ENCODE measurements around the gene SYNPO2. TPM values are rescaled to one million over a fixed set of nuclear protein-coding genes. Genes with fewer than 3 reads are reported as not detected.

SYNPO2 gene
- total RNA-seq, 1 experiment from 2014 or later = 0.87 TPM

DNA sequence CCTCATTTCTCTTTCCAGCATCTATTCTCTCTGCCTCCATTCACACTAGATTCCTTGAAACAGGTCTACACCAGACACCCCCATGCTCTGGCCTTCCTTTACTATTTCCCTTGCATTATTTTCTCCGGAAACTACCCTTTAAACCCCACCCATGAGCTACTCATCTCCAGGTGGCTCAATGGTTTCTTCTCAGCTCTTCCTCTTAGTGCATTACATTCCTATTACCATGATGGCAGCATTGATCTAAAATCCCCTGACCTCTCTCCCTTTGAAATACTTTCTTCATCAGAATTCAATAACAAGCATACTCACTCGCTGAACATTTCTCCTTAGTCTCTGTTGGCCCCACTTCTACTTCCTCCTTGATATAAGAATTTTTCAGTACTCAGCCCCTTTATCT is 94.6 kb downstream of the SYNPO2 start:
- Histone ChIP-seq H3K36me3 (ENCODE audit: low read depth) (no peaks in the 10 kb centered on the region), H3K79me2 (ENCODE audit: low read depth) (no peaks in the 10 kb centered on the region), H4K20me1 (ENCODE audit: insufficient read depth) (no peaks in the 10 kb centered on the region), H3F3A (ENCODE audit: insufficient read depth, low read depth) (no peaks in the 10 kb centered on the region), H3K27ac (no peak overlapping the region), H2AFZ (no peak overlapping the region), H3K9me3 (ENCODE audit: insufficient read depth, low read depth) (no peaks in the 10 kb centered on the region), H3K4me2 (no peak overlapping the region), H3K9me2 (ENCODE audit: insufficient read depth) (no peaks in the 10 kb centered on the region), H3K4me3 (no peak overlapping the region), H3K27me3 (ENCODE audit: insufficient read depth, low read depth) (no peaks in the 10 kb centered on the region), H3K4me1 (replicated peaks; ENCODE audit: insufficient read depth) (no peaks in the 10 kb centered on the region)
- intact Hi-C loops (cut with micrococcal nuclease; ENCODE audit: unreplicated experiment) = loop anchor here (2.0 to 5.0 kb wide), 3 partner anchors 304 to 1069 kb away; no protein-coding TSS in a partner anchor
- POLR2A ChIA-PET (ENCODE audit: unreplicated experiment) = interaction anchor here (0.6 kb wide), 1 partner anchor 644 kb away, joined by 3 read pairs; no protein-coding TSS in a partner anchor
- CTCF ChIA-PET = no interaction called here
- no TSS peak for BruUV-seq (replicated peaks)
- DNase-seq = no peak
- TF ChIP-seq EZH2 (IDR thresholded peaks at IDR 0.05; ENCODE audit: low read depth) = no peak
- TF ChIP-seq, protein P1, sequence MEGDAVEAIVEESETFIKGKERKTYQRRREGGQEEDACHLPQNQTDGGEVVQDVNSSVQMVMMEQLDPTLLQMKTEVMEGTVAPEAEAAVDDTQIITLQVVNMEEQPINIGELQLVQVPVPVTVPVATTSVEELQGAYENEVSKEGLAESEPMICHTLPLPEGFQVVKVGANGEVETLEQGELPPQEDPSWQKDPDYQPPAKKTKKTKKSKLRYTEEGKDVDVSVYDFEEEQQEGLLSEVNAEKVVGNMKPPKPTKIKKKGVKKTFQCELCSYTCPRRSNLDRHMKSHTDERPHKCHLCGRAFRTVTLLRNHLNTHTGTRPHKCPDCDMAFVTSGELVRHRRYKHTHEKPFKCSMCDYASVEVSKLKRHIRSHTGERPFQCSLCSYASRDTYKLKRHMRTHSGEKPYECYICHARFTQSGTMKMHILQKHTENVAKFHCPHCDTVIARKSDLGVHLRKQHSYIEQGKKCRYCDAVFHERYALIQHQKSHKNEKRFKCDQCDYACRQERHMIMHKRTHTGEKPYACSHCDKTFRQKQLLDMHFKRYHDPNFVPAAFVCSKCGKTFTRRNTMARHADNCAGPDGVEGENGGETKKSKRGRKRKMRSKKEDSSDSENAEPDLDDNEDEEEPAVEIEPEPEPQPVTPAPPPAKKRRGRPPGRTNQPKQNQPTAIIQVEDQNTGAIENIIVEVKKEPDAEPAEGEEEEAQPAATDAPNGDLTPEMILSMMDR (conservative IDR thresholded peaks at IDR 0.05) = no peak

DNA sequence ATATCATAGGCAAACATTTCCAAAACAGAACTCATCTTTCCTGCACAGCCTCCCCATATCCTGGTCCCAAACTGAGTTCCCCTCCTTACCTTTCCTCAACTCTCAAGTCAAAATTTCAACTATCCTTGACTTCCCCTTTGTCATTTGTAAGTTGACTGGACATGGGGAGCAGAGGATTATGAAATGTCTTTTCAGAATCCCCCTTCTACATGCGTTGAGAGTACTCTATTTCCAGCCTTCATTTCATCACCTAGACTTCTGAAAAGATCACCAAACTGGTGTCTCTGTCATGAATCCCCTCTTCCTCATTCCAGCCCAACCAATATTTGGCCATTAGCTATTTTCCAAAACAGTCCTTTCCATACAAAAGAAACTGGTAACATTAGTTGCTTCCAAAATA is 95.2 kb downstream of the SYNPO2 start:
- CTCF ChIA-PET = no interaction called here
- TF ChIP-seq, protein P1 (conservative IDR thresholded peaks at IDR 0.05) = no peak
- no peak for TF ChIP-seq EZH2 (IDR thresholded peaks at IDR 0.05; ENCODE audit: low read depth)
- BruUV-seq (replicated peaks) = no TSS peak
- no peaks in the 10 kb centered on the region for H3F3A ChIP-seq (ENCODE audit: insufficient read depth, low read depth)
- H4K20me1 ChIP-seq (ENCODE audit: insufficient read depth) = no peaks in the 10 kb centered on the region
- H3K4me2 ChIP-seq = no peak overlapping the region
- H3K79me2 ChIP-seq (ENCODE audit: low read depth) = no peaks in the 10 kb centered on the region
- intact Hi-C loops (cut with micrococcal nuclease; ENCODE audit: unreplicated experiment) = loop anchor here (2.0 to 5.0 kb wide), 3 partner anchors 303 to 1068 kb away; no protein-coding TSS in a partner anchor
- no peaks in the 10 kb centered on the region for H3K9me3 ChIP-seq (ENCODE audit: insufficient read depth, low read depth)
- no peak for DNase-seq
- no peaks in the 10 kb centered on the region for H3K36me3 ChIP-seq (ENCODE audit: low read depth)
- H2AFZ ChIP-seq = no peak overlapping the region
- H3K27me3 ChIP-seq (ENCODE audit: insufficient read depth, low read depth) = no peaks in the 10 kb centered on the region
- no peaks in the 10 kb centered on the region for H3K4me1 ChIP-seq (replicated peaks; ENCODE audit: insufficient read depth)
- H3K27ac ChIP-seq = no peak overlapping the region
- POLR2A ChIA-PET (ENCODE audit: unreplicated experiment) = interaction anchor here (0.6 kb wide), 1 partner anchor 644 kb away, joined by 3 read pairs; no protein-coding TSS in a partner anchor
- no peaks in the 10 kb centered on the region for H3K9me2 ChIP-seq (ENCODE audit: insufficient read depth)
- no peak overlapping the region for H3K4me3 ChIP-seq

DNA sequence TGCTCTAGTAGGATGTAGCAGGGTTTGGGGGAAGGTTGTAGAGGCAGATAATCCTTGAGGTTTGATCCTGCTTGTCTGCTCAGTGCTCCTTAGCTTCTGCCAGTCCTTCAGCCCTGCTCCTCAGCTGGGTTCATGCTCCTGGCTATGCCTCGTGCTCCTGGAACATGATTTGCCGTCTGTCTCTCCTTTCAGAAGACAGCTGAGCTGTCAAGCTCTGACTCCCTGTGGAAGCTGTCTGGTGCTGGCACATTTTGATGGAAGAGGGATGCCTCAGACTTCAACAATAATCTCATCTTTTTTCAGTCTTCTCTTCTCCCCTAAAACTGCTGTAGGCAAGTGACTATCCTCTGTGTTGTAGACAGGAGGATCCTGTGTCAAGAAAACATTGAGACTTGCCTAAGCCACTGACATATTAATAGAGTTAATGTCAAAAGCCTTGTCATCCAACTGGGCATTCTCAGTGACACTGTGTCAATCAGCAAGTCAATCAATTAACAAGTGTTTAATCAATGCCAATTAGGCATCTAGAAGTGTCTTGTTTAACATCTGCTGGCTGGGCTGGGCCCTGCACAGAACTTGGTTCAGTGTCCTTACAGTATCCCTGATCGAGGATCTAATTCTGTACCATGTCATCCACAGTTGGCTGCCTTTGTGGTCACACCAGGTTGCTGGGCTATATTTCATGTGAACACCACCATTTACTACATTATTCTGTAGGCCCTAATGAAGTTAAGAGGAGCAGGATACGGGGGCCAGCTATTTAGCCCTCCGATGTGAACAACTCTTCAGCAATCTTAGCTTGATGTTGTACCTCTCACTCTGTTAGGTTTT is 96.7 kb downstream of the SYNPO2 start:
- intact Hi-C loops (cut with micrococcal nuclease; ENCODE audit: unreplicated experiment) = no loop called here
- H3K9me3 ChIP-seq (ENCODE audit: insufficient read depth, low read depth) = no peaks in the 10 kb centered on the region
- no peak for DNase-seq
- no peaks in the 10 kb centered on the region for H3F3A ChIP-seq (ENCODE audit: insufficient read depth, low read depth)
- no peak overlapping the region for H2AFZ ChIP-seq
- H3K9me2 ChIP-seq (ENCODE audit: insufficient read depth) = no peaks in the 10 kb centered on the region
- no TSS peak for BruUV-seq (replicated peaks)
- no peaks in the 10 kb centered on the region for H3K36me3 ChIP-seq (ENCODE audit: low read depth)
- POLR2A ChIA-PET (ENCODE audit: unreplicated experiment) = no interaction called here
- H3K4me3 ChIP-seq = no peak overlapping the region
- H4K20me1 ChIP-seq (ENCODE audit: insufficient read depth) = no peaks in the 10 kb centered on the region
- no peaks in the 10 kb centered on the region for H3K4me1 ChIP-seq (replicated peaks; ENCODE audit: insufficient read depth)
- TF ChIP-seq, protein P1 (conservative IDR thresholded peaks at IDR 0.05) = no peak
- TF ChIP-seq EZH2 (IDR thresholded peaks at IDR 0.05; ENCODE audit: low read depth) = no peak
- H3K27ac ChIP-seq = no peak overlapping the region
- no peak overlapping the region for H3K4me2 ChIP-seq
- no peaks in the 10 kb centered on the region for H3K27me3 ChIP-seq (ENCODE audit: insufficient read depth, low read depth)
- H3K79me2 ChIP-seq (ENCODE audit: low read depth) = no peaks in the 10 kb centered on the region
- CTCF ChIA-PET = no interaction called here

Data from PC-9 (cell line).